ENCODE results near the gene BHLHE23.

- TF ChIP-seq, protein P1, sequence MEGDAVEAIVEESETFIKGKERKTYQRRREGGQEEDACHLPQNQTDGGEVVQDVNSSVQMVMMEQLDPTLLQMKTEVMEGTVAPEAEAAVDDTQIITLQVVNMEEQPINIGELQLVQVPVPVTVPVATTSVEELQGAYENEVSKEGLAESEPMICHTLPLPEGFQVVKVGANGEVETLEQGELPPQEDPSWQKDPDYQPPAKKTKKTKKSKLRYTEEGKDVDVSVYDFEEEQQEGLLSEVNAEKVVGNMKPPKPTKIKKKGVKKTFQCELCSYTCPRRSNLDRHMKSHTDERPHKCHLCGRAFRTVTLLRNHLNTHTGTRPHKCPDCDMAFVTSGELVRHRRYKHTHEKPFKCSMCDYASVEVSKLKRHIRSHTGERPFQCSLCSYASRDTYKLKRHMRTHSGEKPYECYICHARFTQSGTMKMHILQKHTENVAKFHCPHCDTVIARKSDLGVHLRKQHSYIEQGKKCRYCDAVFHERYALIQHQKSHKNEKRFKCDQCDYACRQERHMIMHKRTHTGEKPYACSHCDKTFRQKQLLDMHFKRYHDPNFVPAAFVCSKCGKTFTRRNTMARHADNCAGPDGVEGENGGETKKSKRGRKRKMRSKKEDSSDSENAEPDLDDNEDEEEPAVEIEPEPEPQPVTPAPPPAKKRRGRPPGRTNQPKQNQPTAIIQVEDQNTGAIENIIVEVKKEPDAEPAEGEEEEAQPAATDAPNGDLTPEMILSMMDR (IDR thresholded peaks at IDR 0.05), result no peak
- no peak for TF ChIP-seq POLR2A (IDR thresholded peaks at IDR 0.05)
Measured at GRCh38 chr20:62980970-62981369, 25.8 kb downstream of the BHLHE23 start.

All from tibial nerve (tissue), 3 donors.